Measurements from ENCODE around the gene POLR2A. TPM values are rescaled to one million over a fixed set of nuclear protein-coding genes. Genes with fewer than 3 reads are reported as not detected.

POLR2A gene
- total and polyA plus RNA-seq, 10 of the 15 experiments (the other 5 are each of a cell fraction or from before 2014, with no cell fraction given) = 1.7 to 121 (median 33.4) TPM

DNA sequence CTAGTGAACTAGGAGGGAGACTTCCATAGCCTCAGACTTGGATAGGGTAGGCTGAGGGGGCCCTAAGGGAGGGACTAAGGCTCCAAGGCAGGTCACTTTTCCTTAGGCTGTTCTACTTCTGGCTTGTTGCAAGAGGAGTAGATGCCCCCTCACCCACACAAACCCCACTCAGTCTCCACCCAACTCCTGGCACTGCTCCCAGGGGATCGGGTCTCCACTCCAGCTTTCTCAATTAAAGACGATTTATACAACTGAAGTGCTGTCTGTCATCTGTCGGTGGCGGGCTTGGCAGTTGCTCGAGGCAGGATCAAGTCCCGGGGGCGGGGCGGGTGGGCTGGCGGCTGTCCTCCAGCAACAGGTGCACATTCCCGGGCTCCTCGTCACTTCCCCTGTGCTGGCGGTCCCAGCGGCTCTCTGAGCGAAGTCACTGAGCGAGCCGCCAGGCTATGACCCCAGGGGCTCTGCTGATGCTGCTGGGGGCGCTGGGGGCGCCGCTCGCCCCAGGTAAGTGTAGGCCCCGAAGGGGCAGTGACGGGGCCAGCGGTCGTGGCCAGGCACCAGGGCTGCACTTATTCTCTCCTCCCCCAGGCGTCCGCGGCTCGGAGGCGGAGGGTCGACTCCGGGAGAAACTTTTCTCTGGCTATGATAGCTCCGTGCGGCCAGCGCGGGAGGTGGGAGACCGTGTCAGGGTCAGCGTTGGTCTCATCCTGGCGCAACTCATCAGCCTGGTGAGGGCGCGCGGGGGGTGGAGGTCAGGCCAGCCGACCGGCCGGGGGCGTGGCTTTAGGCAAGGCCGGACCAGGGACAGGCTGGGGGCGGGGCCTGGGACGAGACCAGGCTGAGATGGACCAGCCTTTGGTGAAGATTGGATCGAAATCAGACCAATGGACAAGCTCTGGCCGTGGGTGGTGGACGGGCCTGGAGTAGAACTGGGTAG, 39.2 kb upstream of the POLR2A start, which contains the start of gene CHRNB1:
Gene CHRNB1, plus strand, starts transcription at position 380 of the 937 bp plus-strand sequence. Its CDS starts 67 bp downstream, at position 447.
- POLR2A ChIA-PET = interaction anchor here (0.5 to 5.4 kb wide), 9 partner anchors 8 to 191 kb away, joined by 3 to 52 read pairs (median 3); partner anchors contain the start of genes TMEM102 and ZBTB4

More for the DNA sequence above, 39.2 kb upstream of the POLR2A start, which contains the start of gene CHRNB1:
- H3K79me2 ChIP-seq (ENCODE audit: control insufficient read depth, insufficient read depth, low read length) = no peaks in the 10 kb centered on the region
- H3K4me1 ChIP-seq (ENCODE audit: control insufficient read depth, insufficient read depth, low read length) = peaks cover 16% of the 10 kb centered on the region
- ChIA-PET SMC1A (ENCODE audit: uncharacterized antibody, unreplicated experiment) (interaction anchor here (1.1 to 1.5 kb wide), 3 partner anchors 10 to 115 kb away, joined by 3 to 7 read pairs (median 4); no protein-coding TSS in a partner anchor), RAD21 (ENCODE audit: unreplicated experiment) (interaction anchor here (0.6 to 2.7 kb wide), 4 partner anchors 10 to 116 kb away, joined by 3 to 9 read pairs (median 4); partner anchors contain the start of gene TMEM102), CTCF (interaction anchor here (0.6 to 2.7 kb wide), 4 partner anchors 8 to 116 kb away, joined by 3 to 10 read pairs (median 7); partner anchors contain the start of gene SENP3)
- H3K9me3 ChIP-seq (replicated peaks; ENCODE audit: control insufficient read depth, insufficient read depth, low read length) = no peaks in the 10 kb centered on the region
- no peak for DNase-seq (ENCODE audit: low read depth, low spot score)
- no peak within 1 kb of the TSS for H3K27ac ChIP-seq (ENCODE audit: control insufficient read depth, insufficient read depth)
- no peaks in the 10 kb centered on the region for H3K36me3 ChIP-seq (ENCODE audit: control insufficient read depth in 2 of 2, insufficient read depth in 2 of 2, low read length in 1 of 2)
- TF ChIP-seq MTA3 (IDR thresholded peaks at IDR 0.05; ENCODE audit: borderline replicate concordance, low read length) (no peak), CREM (IDR thresholded peaks at IDR 0.05; ENCODE audit: low read depth) (no peak), LARP7 (IDR thresholded peaks at IDR 0.05) (0 out of 2 replicates have a peak, but pooled peaks have one; percentile 33), MYC (IDR thresholded peaks at IDR 0.05; ENCODE audit: insufficient read depth, insufficient read length, insufficient replicate concordance, low read length, severe bottlenecking) (no peak), CTCF (IDR thresholded peaks at IDR 0.05 in 2 of 3, conservative IDR thresholded peaks at IDR 0.05 in 1 of 3; ENCODE audit: control insufficient read depth in 2 of 3, extremely low read depth in 1 of 3, insufficient read depth in 1 of 3, low read depth in 3 of 3, low read length in 3 of 3) (peak in 1 of 3 experiments; percentile 11; a peak in 1 of 6 replicates), ZNF274 (IDR thresholded peaks at IDR 0.05; ENCODE audit: insufficient read depth, insufficient read length) (no peak), ZZZ3 (IDR thresholded peaks at IDR 0.05; ENCODE audit: control insufficient read depth, insufficient read length, low read depth) (no peak), GATAD2B (conservative IDR thresholded peaks at IDR 0.05; ENCODE audit: low read depth) (peak; percentile 46; the same call in 1 of the 2 replicates), TCF3 (IDR thresholded peaks at IDR 0.05; ENCODE audit: borderline replicate concordance, insufficient read depth, low read depth, low read length) (no peak)
- TF ChIP-seq, protein P1, sequence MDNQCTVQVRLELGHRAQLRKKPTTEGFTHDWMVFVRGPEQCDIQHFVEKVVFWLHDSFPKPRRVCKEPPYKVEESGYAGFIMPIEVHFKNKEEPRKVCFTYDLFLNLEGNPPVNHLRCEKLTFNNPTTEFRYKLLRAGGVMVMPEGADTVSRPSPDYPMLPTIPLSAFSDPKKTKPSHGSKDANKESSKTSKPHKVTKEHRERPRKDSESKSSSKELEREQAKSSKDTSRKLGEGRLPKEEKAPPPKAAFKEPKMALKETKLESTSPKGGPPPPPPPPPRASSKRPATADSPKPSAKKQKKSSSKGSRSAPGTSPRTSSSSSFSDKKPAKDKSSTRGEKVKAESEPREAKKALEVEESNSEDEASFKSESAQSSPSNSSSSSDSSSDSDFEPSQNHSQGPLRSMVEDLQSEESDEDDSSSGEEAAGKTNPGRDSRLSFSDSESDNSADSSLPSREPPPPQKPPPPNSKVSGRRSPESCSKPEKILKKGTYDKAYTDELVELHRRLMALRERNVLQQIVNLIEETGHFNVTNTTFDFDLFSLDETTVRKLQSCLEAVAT (IDR thresholded peaks at IDR 0.05) = peak; percentile 66; the same call in 1 of the 2 replicates
- FAIRE-seq = no peak
- H3K4me2 ChIP-seq (ENCODE audit: control insufficient read depth, insufficient read depth) = peak within 1 kb of the TSS; percentile 97
- H3K9ac ChIP-seq (ENCODE audit: control insufficient read depth, insufficient read depth, low read length) = peak within 1 kb of the TSS; percentile 29; the same call in 1 of the 2 replicates
- WGBS (ENCODE audit: insufficient coverage, insufficient replicate concordance, low lambda C conversion rate, missing lambda C conversion rate) = 5% methylated on average over 46 of the region's 51 CpGs
- peak within 1 kb of the TSS; percentile 51; the same call in 1 of the 2 replicates for H2AFZ ChIP-seq (ENCODE audit: control insufficient read depth, low read depth, low read length)
- H3K27me3 ChIP-seq (replicated peaks in 1 of 2; ENCODE audit: control insufficient read depth in 2 of 2, insufficient read depth in 2 of 2, low read length in 1 of 2) = peaks cover 1 to 5% of the 10 kb centered on the region in 2 experiments; a peak in 3 of 4 replicates
- H3K4me3 ChIP-seq = peak within 1 kb of the TSS; percentile 55; the same call in 1 of the 2 replicates
- intact Hi-C loops (cut with micrococcal nuclease; ENCODE audit: unreplicated experiment) (no loop called here), in situ Hi-C loops (cut with MboI) (no loop called here)
- peak; percentile 71 for ATAC-seq
- BruUV-seq (replicated peaks) = no TSS peak
- H4K20me1 ChIP-seq (ENCODE audit: control insufficient read depth, insufficient read depth) = no peaks in the 10 kb centered on the region

Measured in GM12878 (cell line).